Large intestine (tissue), 3 donors: Measurements from ENCODE around the gene GPR141. TPM values are rescaled to one million over a fixed set of nuclear protein-coding genes. Genes with fewer than 3 reads are reported as not detected.
A peak's percentile ranks its signal among the peaks of the same experiment; 100 is the strongest.

Experiments
- DNase-seq, 2 donors: peaks; one replicate each; pipeline versions ENCODE4 v3.0.0 to v3.0.0-alpha.2; 2013
- H3K27ac ChIP-seq: one replicate; pipeline ENCODE4 v1.5.1; 2013; ENCODE audit warnings: low read length
- H3K27me3 ChIP-seq: 2 replicates; pipeline ENCODE4 v1.6.1; 2013; ENCODE audit warnings: low read length; ENCODE audit not compliant: control insufficient read depth, insufficient read depth
- H3K36me3 ChIP-seq: 2 replicates; pipeline ENCODE4 v1.6.1; 2013; ENCODE audit warnings: low read length; ENCODE audit not compliant: control insufficient read depth, insufficient read depth
- H3K4me1 ChIP-seq: one replicate; pipeline ENCODE4 v1.6.1; 2013; ENCODE audit warnings: low read length; ENCODE audit not compliant: control insufficient read depth, insufficient read depth
- H3K4me3 ChIP-seq: one replicate; pipeline ENCODE4 v1.5.1; 2013; ENCODE audit warnings: low read length
- H3K9me3 ChIP-seq: one replicate; pipeline ENCODE4 v1.6.1; 2013; ENCODE audit warnings: mild to moderate bottlenecking, low read depth, low read length, moderate library complexity; ENCODE audit not compliant: control insufficient read depth
- WGBS: methylation state at CpG from one replicate; pipeline ENCODE4 v1.1.5; 2013; ENCODE audit warnings: low lambda C conversion rate; ENCODE audit not compliant: insufficient coverage; 5-methylcytosine and 5-hydroxymethylcytosine counted together
- polyA plus RNA-seq: library from polyadenylated mRNA; unstranded; fragments of 120-200 nt; gene quantifications from one replicate; pipeline ENCODE4 v1.2.1, GENCODE V29; 2013

GPR141 gene
- polyA plus RNA-seq, 1 donor: 0.52 TPM

GRCh38 chr7:37730501-37730900 is 46.9 kb downstream of the GPR141 start:
- WGBS: no CpG with 5 or more reads among the region's 4 CpGs
- Histone ChIP-seq H3K4me1 (no peaks in the 10 kb centered on the region), H3K27me3 (no peaks in the 10 kb centered on the region), H3K4me3 (no peak overlapping the region), H3K27ac (no peak overlapping the region), H3K36me3 (no peaks in the 10 kb centered on the region), H3K9me3 (no peaks in the 10 kb centered on the region)
- no peak for DNase-seq

- peak; percentile 10 for DNase-seq
- no peaks in the 10 kb centered on the region for H3K4me1 ChIP-seq
- no peaks in the 10 kb centered on the region for H3K9me3 ChIP-seq
- no peak overlapping the region for H3K27ac ChIP-seq
- no peaks in the 10 kb centered on the region for H3K27me3 ChIP-seq
- 33% methylated on average over 2 of the region's 3 CpGs for WGBS
- no peak overlapping the region for H3K4me3 ChIP-seq
- no peaks in the 10 kb centered on the region for H3K36me3 ChIP-seq
These were observed 48.7 kb downstream of the GPR141 start for GRCh38 chr7:37732253-37732652.

GRCh38 chr7:37732888-37733287 is 49.3 kb downstream of the GPR141 start:
- WGBS: 60% methylated on average over 1 of the region's 2 CpGs
- Histone ChIP-seq H3K36me3 (no peaks in the 10 kb centered on the region), H3K27ac (no peak overlapping the region), H3K9me3 (no peaks in the 10 kb centered on the region), H3K27me3 (no peaks in the 10 kb centered on the region), H3K4me3 (no peak overlapping the region), H3K4me1 (no peaks in the 10 kb centered on the region)
- DNase-seq: no peak

- no peaks in the 10 kb centered on the region for H3K4me1 ChIP-seq
- no peak overlapping the region for H3K27ac ChIP-seq
- no peak overlapping the region for H3K4me3 ChIP-seq
- H3K9me3 ChIP-seq: no peaks in the 10 kb centered on the region
- no peak for DNase-seq
- H3K27me3 ChIP-seq: no peaks in the 10 kb centered on the region
- H3K36me3 ChIP-seq: no peaks in the 10 kb centered on the region
These were observed 51.6 kb downstream of the GPR141 start for GRCh38 chr7:37735196-37735595.

GRCh38 chr7:37738321-37738720 is 54.8 kb downstream of the GPR141 start:
- Histone ChIP-seq H3K27me3 (no peaks in the 10 kb centered on the region), H3K4me3 (no peak overlapping the region), H3K9me3 (no peaks in the 10 kb centered on the region), H3K4me1 (no peaks in the 10 kb centered on the region), H3K27ac (no peak overlapping the region), H3K36me3 (no peaks in the 10 kb centered on the region)
- no peak for DNase-seq
- 63% methylated on average over 1 of the region's 1 CpG for WGBS

GRCh38 chr7:37740398-37740797 is 56.8 kb downstream of the GPR141 start:
- H3K4me1 ChIP-seq: no peaks in the 10 kb centered on the region
- DNase-seq: no peak
- no peak overlapping the region for H3K4me3 ChIP-seq
- H3K27ac ChIP-seq: no peak overlapping the region
- no peaks in the 10 kb centered on the region for H3K36me3 ChIP-seq
- WGBS: no CpG with 5 or more reads among the region's 7 CpGs
- H3K27me3 ChIP-seq: no peaks in the 10 kb centered on the region
- H3K9me3 ChIP-seq: no peaks in the 10 kb centered on the region

GRCh38 chr7:37741776-37742175 is 58.2 kb downstream of the GPR141 start:
- no peak overlapping the region for H3K27ac ChIP-seq
- no peaks in the 10 kb centered on the region for H3K9me3 ChIP-seq
- H3K4me1 ChIP-seq: no peaks in the 10 kb centered on the region
- DNase-seq: no peak
- no peaks in the 10 kb centered on the region for H3K36me3 ChIP-seq
- H3K4me3 ChIP-seq: no peak overlapping the region
- WGBS: no CpG with 5 or more reads among the region's 2 CpGs
- H3K27me3 ChIP-seq: no peaks in the 10 kb centered on the region

GRCh38 chr7:37751096-37751495 is 67.5 kb downstream of the GPR141 start:
- Histone ChIP-seq H3K27me3 (no peaks in the 10 kb centered on the region), H3K4me3 (no peak overlapping the region), H3K36me3 (no peaks in the 10 kb centered on the region), H3K27ac (no peak overlapping the region), H3K9me3 (no peaks in the 10 kb centered on the region), H3K4me1 (no peaks in the 10 kb centered on the region)
- 78% methylated on average over 1 of the region's 1 CpG for WGBS
- DNase-seq: no peak

- no peaks in the 10 kb centered on the region for H3K9me3 ChIP-seq
These were observed 70.0 kb downstream of the GPR141 start for GRCh38 chr7:37753398-37754050.

GRCh38 chr7:37756797-37757551 is 73.4 kb downstream of the GPR141 start:
- no peaks in the 10 kb centered on the region for H3K9me3 ChIP-seq
- no peaks in the 10 kb centered on the region for H3K36me3 ChIP-seq
- no peaks in the 10 kb centered on the region for H3K4me1 ChIP-seq
- H3K27me3 ChIP-seq: no peaks in the 10 kb centered on the region
- H3K4me3 ChIP-seq: no peak overlapping the region
- no peak overlapping the region for H3K27ac ChIP-seq
- WGBS: 75% methylated on average over 2 of the region's 5 CpGs
- no peak for DNase-seq

More at GRCh38 chr7:37753398-37754050, 70.0 kb downstream of the GPR141 start:
- Histone ChIP-seq H3K27me3 (no peaks in the 10 kb centered on the region), H3K36me3 (no peaks in the 10 kb centered on the region), H3K27ac (no peak overlapping the region), H3K4me1 (no peaks in the 10 kb centered on the region), H3K4me3 (no peak overlapping the region)
- WGBS: 100% methylated on average over 1 of the region's 1 CpG
- DNase-seq: no peak

- no peaks in the 10 kb centered on the region for H3K36me3 ChIP-seq
- H3K4me3 ChIP-seq: no peak overlapping the region
- no peaks in the 10 kb centered on the region for H3K9me3 ChIP-seq
- no peaks in the 10 kb centered on the region for H3K4me1 ChIP-seq
- no peaks in the 10 kb centered on the region for H3K27me3 ChIP-seq
- H3K27ac ChIP-seq: no peak overlapping the region
- WGBS: no CpG with 5 or more reads among the region's 3 CpGs
- no peak for DNase-seq
These were observed 74.0 kb downstream of the GPR141 start for GRCh38 chr7:37757563-37757962.
